ENCODE data around the gene HACL1. TPM values are rescaled to one million over a fixed set of nuclear protein-coding genes. Genes with fewer than 3 reads are reported as not detected.
A peak's percentile ranks its signal among the peaks of the same experiment; 100 is the strongest.

The HACL1 gene
- total RNA-seq (10 to 100 TPM; 19.6 to 30.1 (median 25.5) TPM), polyA plus RNA-seq (10 to 100 TPM; 18.2 to 22.4 (median 19.0) TPM)
- long read RNA-seq, donor 1, partial matches to known transcripts: 0 of 2 reads
- long read RNA-seq, donor 1, other reads (novel, unspliced or antisense): 0 of 2 reads
- long read RNA-seq, donor 2, partial matches to known transcripts: 0 of 3 reads
- long read RNA-seq, donor 2, other reads (novel, unspliced or antisense): 0 of 3 reads

- 0 to 1% (median 1%) methylated on average over 59 to 61 of the region's 61 CpGs for WGBS, 5 donors
Measured at GRCh38 chr3:15601399-15602145, at the start of gene HACL1, which contains the start of gene BTD. Gene HACL1, minus strand, starts transcription at chr3:15601569. Its CDS starts 106 bp downstream, at chr3:15601463. Gene BTD, plus strand, starts transcription at chr3:15601745. Its CDS starts 33,695 bp downstream, at chr3:15635440.

DNA sequence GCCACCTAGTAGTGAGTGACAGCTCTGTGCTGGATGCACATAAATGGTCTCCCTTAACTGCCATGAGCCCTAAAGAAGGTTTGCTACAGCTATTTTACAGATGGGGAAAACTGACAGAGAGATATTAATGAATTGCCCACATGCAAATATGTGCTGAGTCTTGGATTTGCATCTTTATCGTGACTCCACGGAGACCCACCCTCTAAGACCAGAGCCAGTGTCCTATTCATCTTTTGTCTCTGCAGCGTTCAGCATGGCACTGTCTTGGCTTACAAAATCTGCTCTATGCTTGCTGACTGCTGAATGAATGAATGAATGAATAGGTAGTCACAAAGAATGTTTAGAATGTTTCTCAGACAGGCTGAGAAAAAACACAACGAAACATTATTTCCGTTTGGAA, 48.5 kb upstream of the HACL1 start:
- Histone ChIP-seq H3K36me3 (peaks cover 0 to 6% (median 0%) of the 10 kb centered on the region in 6 donors), H3K4me3 (no peak overlapping the region), H3K9me3 (peaks cover 0 to 4% (median 0%) of the 10 kb centered on the region in 8 donors), H3K4me1 (peaks cover 17 to 44% (median 28%) of the 10 kb centered on the region in 6 donors), H3K27ac (no peak overlapping the region), H3K27me3 (replicated peaks in 1 of 7) (no peaks in the 10 kb centered on the region)
- no peak for TF ChIP-seq POLR2AphosphoS5 (IDR thresholded peaks at IDR 0.05)
- TF ChIP-seq, protein P1, sequence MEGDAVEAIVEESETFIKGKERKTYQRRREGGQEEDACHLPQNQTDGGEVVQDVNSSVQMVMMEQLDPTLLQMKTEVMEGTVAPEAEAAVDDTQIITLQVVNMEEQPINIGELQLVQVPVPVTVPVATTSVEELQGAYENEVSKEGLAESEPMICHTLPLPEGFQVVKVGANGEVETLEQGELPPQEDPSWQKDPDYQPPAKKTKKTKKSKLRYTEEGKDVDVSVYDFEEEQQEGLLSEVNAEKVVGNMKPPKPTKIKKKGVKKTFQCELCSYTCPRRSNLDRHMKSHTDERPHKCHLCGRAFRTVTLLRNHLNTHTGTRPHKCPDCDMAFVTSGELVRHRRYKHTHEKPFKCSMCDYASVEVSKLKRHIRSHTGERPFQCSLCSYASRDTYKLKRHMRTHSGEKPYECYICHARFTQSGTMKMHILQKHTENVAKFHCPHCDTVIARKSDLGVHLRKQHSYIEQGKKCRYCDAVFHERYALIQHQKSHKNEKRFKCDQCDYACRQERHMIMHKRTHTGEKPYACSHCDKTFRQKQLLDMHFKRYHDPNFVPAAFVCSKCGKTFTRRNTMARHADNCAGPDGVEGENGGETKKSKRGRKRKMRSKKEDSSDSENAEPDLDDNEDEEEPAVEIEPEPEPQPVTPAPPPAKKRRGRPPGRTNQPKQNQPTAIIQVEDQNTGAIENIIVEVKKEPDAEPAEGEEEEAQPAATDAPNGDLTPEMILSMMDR (IDR thresholded peaks at IDR 0.05 in 8 of 11, conservative IDR thresholded peaks at IDR 0.05 in 3 of 11): no peak
- no peak for TF ChIP-seq POLR2A (IDR thresholded peaks at IDR 0.05)
- intact Hi-C loops (cut with DNase I; ENCODE audit: low total_unique reads): no loop called here
- DNase-seq: no peak
- 84 to 87% (median 86%) methylated on average over 5 of the region's 5 CpGs for WGBS, 5 donors

More at GRCh38 chr3:15601399-15602145, at the start of gene HACL1, which contains the start of gene BTD:
- peaks cover 17 to 66% (median 34%) of the 10 kb centered on the region in 6 donors for H3K4me1 ChIP-seq
- peak; percentile 93 to 97 (median 95) for TF ChIP-seq POLR2AphosphoS5 (IDR thresholded peaks at IDR 0.05)
- TF ChIP-seq, protein P1 (IDR thresholded peaks at IDR 0.05 in 8 of 11, conservative IDR thresholded peaks at IDR 0.05 in 3 of 11): peak; percentile 29 to 83 (median 56)
- TF ChIP-seq POLR2A (IDR thresholded peaks at IDR 0.05): peak in 2 of 3 donors; percentile 14 to 80
- peak; percentile 99 for DNase-seq
- H3K36me3 ChIP-seq: peaks cover 0 to 46% (median 21%) of the 10 kb centered on the region in 6 donors
- peak within 1 kb of the TSS; percentile 63 to 94 (median 84) for H3K4me3 ChIP-seq
- no peaks in the 10 kb centered on the region for H3K27me3 ChIP-seq (replicated peaks in 1 of 7)
- H3K9me3 ChIP-seq: no peaks in the 10 kb centered on the region
- intact Hi-C loops (cut with DNase I; ENCODE audit: low total_unique reads): no loop called here
- peak within 1 kb of the TSS; percentile 84 to 94 (median 92) for H3K27ac ChIP-seq

GRCh38 chr3:15649341-15649740, 48.0 kb upstream of the HACL1 start:
- intact Hi-C loops (cut with DNase I; ENCODE audit: low total_unique reads): no loop called here
- WGBS, 5 donors: 88 to 100% (median 94%) methylated on average over 3 of the region's 3 CpGs
- Histone ChIP-seq H3K4me3 (no peak overlapping the region), H3K36me3 (peaks cover 0 to 11% (median 0%) of the 10 kb centered on the region in 6 donors), H3K4me1 (peaks cover 17 to 44% (median 28%) of the 10 kb centered on the region in 6 donors), H3K27me3 (replicated peaks in 1 of 7) (no peaks in the 10 kb centered on the region), H3K9me3 (no peaks in the 10 kb centered on the region), H3K27ac (no peak overlapping the region)
- TF ChIP-seq, protein P1 (IDR thresholded peaks at IDR 0.05 in 8 of 11, conservative IDR thresholded peaks at IDR 0.05 in 3 of 11): no peak
- no peak for TF ChIP-seq POLR2AphosphoS5 (IDR thresholded peaks at IDR 0.05)
- TF ChIP-seq POLR2A (IDR thresholded peaks at IDR 0.05): no peak
- no peak for DNase-seq
